Esophagus squamous epithelium (tissue), 5 donors: Measurements from ENCODE around the gene SGCB. TPM values are rescaled to one million over a fixed set of nuclear protein-coding genes. Genes with fewer than 3 reads are reported as not detected.

Experiments
- DNase-seq: peaks from one replicate; lab custom pipeline; 2025; lab: John Stamatoyannopoulos, UW
- H3K27ac ChIP-seq, 4 donors: fragments of 200-600 bp; sonication (generic); one replicate each; pipeline ENCODE4 v1.5.1; 2016 to 2019; ENCODE audit warnings: mild to moderate bottlenecking in 1 of 4
- H3K27me3 ChIP-seq, 4 donors: fragments of 200-600 bp; sonication (generic); 1 replicate in 3 of 4; 2 replicates in 1 of 4; pipeline versions ENCODE4 v1.5.1 to v1.6.0; 2017 to 2021; ENCODE audit warnings: antibody characterized with exemption in 1 of 4
- H3K36me3 ChIP-seq, 3 donors: fragments of 200-600 bp; sonication (generic); one replicate each; pipeline ENCODE4 v1.5.1; 2016 to 2019
- H3K4me1 ChIP-seq, 3 donors: fragments of 200-600 bp; sonication (generic); one replicate each; pipeline ENCODE4 v1.5.1; 2017 to 2019
- H3K4me3 ChIP-seq, 4 donors: fragments of 200-600 bp; sonication (generic); 1 replicate in 3 of 4; 2 replicates in 1 of 4; pipeline ENCODE4 v1.5.1; 2016 to 2019; ENCODE audit warnings: mild to moderate bottlenecking in 2 of 4, moderate library complexity in 1 of 4
- H3K9me3 ChIP-seq, 3 donors: fragments of 200-600 bp; sonication (generic); one replicate each; pipeline ENCODE4 v1.5.1; 2016 to 2019
- CTCF ChIP-seq, 6 experiments: fragments of 450-650 bp in 4 of 6; fragments of 200-600 bp in 2 of 6; sonication (generic) in 2 of 6; IDR thresholded peaks; one replicate each; pipeline ENCODE4 v1.5.1; 2016 to 2019; ENCODE audit warnings: antibody characterized with exemption in 6 of 6, mild to moderate bottlenecking in 4 of 6, moderate library complexity in 4 of 6
- POLR2A ChIP-seq, 4 donors: fragments of 450-650 bp; IDR thresholded peaks; one replicate each; pipeline ENCODE4 v1.6.1; 2017; ENCODE audit warnings: antibody characterized with exemption in 4 of 4, mild to moderate bottlenecking in 4 of 4, moderate library complexity in 3 of 4
- WGBS, 2 donors: methylation state at CpG; one replicate each; pipeline ENCODE4 v1.1.5; 2018; 5-methylcytosine and 5-hydroxymethylcytosine counted together
- intact Hi-C: fragments of 100-400 bp; cut with DNase I; formaldehyde crosslinking; loops from one replicate; pipeline ENCODE4 v1.15.0; 2022
- total RNA-seq, 4 donors: library from RNA; depleted of rRNA; stranded (reverse); fragments of >200 nt; gene quantifications; one replicate each; pipeline ENCODE4 v1.1.0, GENCODE V29; 2016
- donor health status: DM: yes; HTN: yes; CAD: no.

The SGCB gene
- total RNA-seq, 4 donors from 2014 or later = 3.1 to 20.4 (median 8.4) TPM

GRCh38 chr4:52054254-52054653 lies 16.2 kb upstream of the SGCB start:
- no peak for DNase-seq
- intact Hi-C loops = no loop called here
- Histone ChIP-seq H3K9me3 (no peaks in the 10 kb centered on the region), H3K27ac (no peak overlapping the region), H3K4me3 (no peak overlapping the region), H3K4me1 (peaks cover 14 to 51% (median 20%) of the 10 kb centered on the region in 3 donors), H3K36me3 (no peaks in the 10 kb centered on the region), H3K27me3 (peaks cover 0 to 38% (median 0%) of the 10 kb centered on the region in 4 donors)
- 84 to 89% methylated on average over 3 of the region's 3 CpGs for WGBS, 2 donors
- TF ChIP-seq POLR2A (IDR thresholded peaks at IDR 0.05) = no peak
- TF ChIP-seq CTCF (IDR thresholded peaks at IDR 0.05) = no peak

- DNase-seq = no peak
- peak overlapping the region in 2 of 4 donors; percentile 83 to 86 for H3K27ac ChIP-seq
- 6 to 14% methylated on average over 7 of the region's 7 CpGs for WGBS, 2 donors
These were observed 14.3 kb upstream of the SGCB start for GRCh38 chr4:52052475-52052780.

GRCh38 chr4:52051615-52052474 lies 13.7 kb upstream of the SGCB start:
- TF ChIP-seq CTCF (IDR thresholded peaks at IDR 0.05) = no peak
- TF ChIP-seq POLR2A (IDR thresholded peaks at IDR 0.05) = no peak
- Histone ChIP-seq H3K9me3 (no peaks in the 10 kb centered on the region), H3K4me1 (peaks cover 3 to 28% (median 8%) of the 10 kb centered on the region in 3 donors), H3K4me3 (peak overlapping the region; percentile 66 to 82 (median 78)), H3K27ac (peak overlapping the region; percentile 83 to 89 (median 85)), H3K36me3 (no peaks in the 10 kb centered on the region), H3K27me3 (peaks cover 0 to 60% (median 0%) of the 10 kb centered on the region in 4 donors)
- DNase-seq = no peak
- intact Hi-C loops = no loop called here
- WGBS, 2 donors = 4% methylated on average over 28 to 36 of the region's 46 CpGs

More at GRCh38 chr4:52052475-52052780, 14.3 kb upstream of the SGCB start:
- H3K9me3 ChIP-seq = no peaks in the 10 kb centered on the region
- peaks cover 0 to 54% (median 0%) of the 10 kb centered on the region in 4 donors for H3K27me3 ChIP-seq
- no peaks in the 10 kb centered on the region for H3K36me3 ChIP-seq
- intact Hi-C loops = no loop called here
- peaks cover 3 to 33% (median 8%) of the 10 kb centered on the region in 3 donors for H3K4me1 ChIP-seq
- H3K4me3 ChIP-seq = peak overlapping the region; percentile 66 to 82 (median 78)
- TF ChIP-seq POLR2A (IDR thresholded peaks at IDR 0.05) (no peak), CTCF (IDR thresholded peaks at IDR 0.05) (no peak)

GRCh38 chr4:52051213-52051614 lies 13.1 kb upstream of the SGCB start, which contains the start of gene SPATA18:
Gene SPATA18 (plus strand): TSS chr4:52051304. CDS start chr4:52051705, 401 bp downstream.
- intact Hi-C loops = no loop called here
- WGBS, 2 donors = 1 to 6% methylated on average over 9 to 13 of the region's 44 CpGs
- Histone ChIP-seq H3K9me3 (no peaks in the 10 kb centered on the region), H3K36me3 (no peaks in the 10 kb centered on the region), H3K27ac (peak within 1 kb of the TSS; percentile 83 to 89 (median 85)), H3K27me3 (peaks cover 0 to 60% (median 0%) of the 10 kb centered on the region in 4 donors), H3K4me3 (peak within 1 kb of the TSS; percentile 66 to 82 (median 78)), H3K4me1 (peaks cover 3 to 28% (median 8%) of the 10 kb centered on the region in 3 donors)
- TF ChIP-seq CTCF (IDR thresholded peaks at IDR 0.05) (no peak), POLR2A (IDR thresholded peaks at IDR 0.05) (no peak)
- DNase-seq = no peak

- Histone ChIP-seq H3K4me1 (peaks cover 3 to 28% (median 8%) of the 10 kb centered on the region in 3 donors), H3K27me3 (peaks cover 0 to 67% (median 2%) of the 10 kb centered on the region in 4 donors), H3K27ac (no peak overlapping the region), H3K4me3 (no peak overlapping the region), H3K9me3 (no peaks in the 10 kb centered on the region), H3K36me3 (no peaks in the 10 kb centered on the region)
- intact Hi-C loops = no loop called here
- no peak for TF ChIP-seq POLR2A (IDR thresholded peaks at IDR 0.05)
- TF ChIP-seq CTCF (IDR thresholded peaks at IDR 0.05) = no peak
- WGBS, 2 donors = 75 to 84% methylated on average over 5 of the region's 5 CpGs
- DNase-seq = no peak
These were observed 11.2 kb upstream of the SGCB start for GRCh38 chr4:52049266-52049665.
